Stimulated activated CD8-positive, alpha-beta memory T cell treated with anti-CD3 and anti-CD28 coated beads, Interleukin-15, amount 100 ng/mL, for 48 hours (primary cell): Measurements from ENCODE around the gene SLFN13.
"Not testable (repeated sequence)": the region's sequence is repeated elsewhere in the genome, so short reads cannot be mapped to it uniquely, and the experiment has no call there.

ENCODE experiments used
- DNase-seq, 2 donors: peaks; one replicate each; pipeline ENCODE4 v3.0.0-alpha.2; 2020; ENCODE audit warnings: low read depth in 2 of 2

SLFN13 gene, protein sequence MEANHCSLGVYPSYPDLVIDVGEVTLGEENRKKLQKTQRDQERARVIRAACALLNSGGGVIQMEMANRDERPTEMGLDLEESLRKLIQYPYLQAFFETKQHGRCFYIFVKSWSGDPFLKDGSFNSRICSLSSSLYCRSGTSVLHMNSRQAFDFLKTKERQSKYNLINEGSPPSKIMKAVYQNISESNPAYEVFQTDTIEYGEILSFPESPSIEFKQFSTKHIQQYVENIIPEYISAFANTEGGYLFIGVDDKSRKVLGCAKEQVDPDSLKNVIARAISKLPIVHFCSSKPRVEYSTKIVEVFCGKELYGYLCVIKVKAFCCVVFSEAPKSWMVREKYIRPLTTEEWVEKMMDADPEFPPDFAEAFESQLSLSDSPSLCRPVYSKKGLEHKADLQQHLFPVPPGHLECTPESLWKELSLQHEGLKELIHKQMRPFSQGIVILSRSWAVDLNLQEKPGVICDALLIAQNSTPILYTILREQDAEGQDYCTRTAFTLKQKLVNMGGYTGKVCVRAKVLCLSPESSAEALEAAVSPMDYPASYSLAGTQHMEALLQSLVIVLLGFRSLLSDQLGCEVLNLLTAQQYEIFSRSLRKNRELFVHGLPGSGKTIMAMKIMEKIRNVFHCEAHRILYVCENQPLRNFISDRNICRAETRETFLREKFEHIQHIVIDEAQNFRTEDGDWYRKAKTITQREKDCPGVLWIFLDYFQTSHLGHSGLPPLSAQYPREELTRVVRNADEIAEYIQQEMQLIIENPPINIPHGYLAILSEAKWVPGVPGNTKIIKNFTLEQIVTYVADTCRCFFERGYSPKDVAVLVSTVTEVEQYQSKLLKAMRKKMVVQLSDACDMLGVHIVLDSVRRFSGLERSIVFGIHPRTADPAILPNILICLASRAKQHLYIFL

DNA sequence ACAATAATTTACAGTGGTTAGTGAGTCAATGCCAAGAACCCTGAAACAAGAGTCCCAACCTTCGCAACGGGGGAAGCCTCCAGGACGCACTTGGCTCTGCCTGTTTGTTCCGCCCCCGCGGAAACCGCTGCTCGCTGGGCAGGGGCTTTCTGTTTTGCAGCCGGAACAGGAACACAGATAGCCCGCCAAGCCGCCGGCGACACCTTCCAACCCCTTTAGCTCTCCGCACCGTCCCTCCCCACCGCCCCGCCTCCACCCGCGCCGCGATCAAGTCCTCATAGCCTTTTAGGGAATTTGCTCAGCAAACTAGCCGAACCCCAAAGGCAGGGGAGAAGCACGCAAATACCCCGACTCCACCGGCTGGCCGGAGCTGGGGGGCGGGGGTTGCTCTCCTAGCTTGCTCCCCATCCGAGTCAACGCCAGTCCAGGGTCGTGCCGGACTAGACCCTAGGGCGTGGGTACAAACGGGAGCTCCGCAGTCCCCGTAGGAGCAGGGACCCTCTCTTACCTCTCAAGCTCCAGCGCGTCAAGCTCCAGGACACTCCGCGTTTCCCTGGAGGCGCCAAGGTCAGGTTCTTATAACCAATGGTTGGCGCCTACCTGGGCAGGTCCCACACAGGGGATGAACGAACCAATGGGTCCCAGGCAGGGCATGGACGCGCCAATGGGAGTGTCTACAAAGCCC lies at the start of gene SLFN13:
SLFN13 (minus strand) TSS at position 553 of the 685 bp plus-strand sequence. CDS start 3,086 bp downstream, outside the sequence.
- peak; percentile 93 to 94 for DNase-seq

DNA sequence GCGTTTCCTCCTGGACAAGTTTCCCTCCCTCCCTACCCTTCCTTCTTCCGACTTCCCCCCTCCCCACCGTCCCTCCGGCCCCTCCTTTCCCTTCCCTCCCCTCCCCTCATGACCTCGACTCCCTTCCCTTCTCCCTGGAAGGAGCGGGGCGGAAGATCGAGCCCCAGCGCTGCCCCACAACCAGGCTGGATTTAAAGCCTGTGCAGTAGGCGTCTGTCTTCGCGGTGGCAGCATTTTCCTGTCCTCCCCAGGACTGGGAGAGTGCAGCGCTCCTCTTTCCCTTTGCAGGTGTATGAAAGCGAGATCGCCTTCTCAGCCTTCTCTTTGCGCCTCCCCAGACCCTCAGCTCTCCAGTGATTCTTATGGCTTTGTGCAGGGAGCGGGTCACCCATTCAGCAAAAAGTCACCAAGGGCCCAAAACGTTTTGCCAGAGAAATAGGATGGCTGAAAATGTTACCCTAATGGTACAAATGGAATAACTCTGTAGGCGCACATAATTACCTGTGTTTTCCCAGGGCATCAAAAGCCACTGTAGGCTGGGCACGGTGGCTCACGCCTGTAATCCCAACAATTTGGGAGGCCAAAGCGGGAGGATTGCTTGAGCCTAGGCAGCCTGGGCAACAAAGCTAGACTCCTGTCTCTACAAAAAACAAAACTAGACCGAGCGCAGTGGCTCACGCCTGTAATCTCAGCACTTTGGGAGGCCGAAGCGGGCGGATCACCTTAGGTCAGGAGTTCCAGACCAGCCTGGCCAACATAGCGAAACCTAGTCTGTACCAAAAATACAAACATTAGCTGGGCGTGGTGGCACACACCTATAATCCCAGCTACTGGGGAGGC lies 48.1 kb upstream of the SLFN13 start:
- no peak for DNase-seq

DNA sequence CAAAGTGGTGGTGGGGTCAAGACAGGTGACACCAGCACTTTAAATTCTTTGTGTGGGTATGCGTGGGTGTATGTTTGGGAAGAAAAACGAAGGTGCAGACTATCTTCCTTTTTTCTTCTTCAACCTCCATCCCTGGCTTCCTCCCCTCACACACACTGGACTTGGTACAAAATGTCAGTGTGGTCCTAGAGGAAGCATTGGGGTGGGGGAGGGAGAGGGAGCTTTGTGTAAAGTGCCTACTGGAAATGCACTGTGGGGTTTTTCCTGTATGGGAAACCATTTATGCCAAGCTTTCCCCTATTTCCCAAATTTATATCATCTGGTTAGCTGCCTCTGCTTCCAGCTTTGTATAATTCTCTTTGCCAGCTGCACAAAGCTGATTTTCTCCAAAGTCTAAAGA lies 44.5 kb upstream of the SLFN13 start:
- DNase-seq, result no peak

DNA sequence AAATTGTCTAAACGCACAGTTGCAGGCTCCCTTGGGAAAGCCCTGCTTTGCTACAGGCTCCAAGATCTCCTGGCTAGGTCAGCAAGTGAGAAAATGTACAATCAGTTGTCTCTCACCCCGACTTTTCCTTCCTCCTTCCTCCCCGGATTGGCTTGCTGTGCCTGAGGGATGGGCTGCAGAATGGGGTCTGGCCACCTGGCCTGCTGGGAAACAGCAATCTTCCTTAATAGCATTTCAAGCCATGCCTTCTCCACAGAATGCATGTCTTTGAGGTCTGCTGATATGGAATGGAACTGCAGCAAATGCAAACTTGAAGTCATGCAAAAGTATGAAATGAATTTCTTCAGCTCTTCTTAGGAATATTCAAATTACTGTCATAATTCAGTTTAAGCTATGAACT lies 42.9 kb upstream of the SLFN13 start:
- no peak for DNase-seq

DNA sequence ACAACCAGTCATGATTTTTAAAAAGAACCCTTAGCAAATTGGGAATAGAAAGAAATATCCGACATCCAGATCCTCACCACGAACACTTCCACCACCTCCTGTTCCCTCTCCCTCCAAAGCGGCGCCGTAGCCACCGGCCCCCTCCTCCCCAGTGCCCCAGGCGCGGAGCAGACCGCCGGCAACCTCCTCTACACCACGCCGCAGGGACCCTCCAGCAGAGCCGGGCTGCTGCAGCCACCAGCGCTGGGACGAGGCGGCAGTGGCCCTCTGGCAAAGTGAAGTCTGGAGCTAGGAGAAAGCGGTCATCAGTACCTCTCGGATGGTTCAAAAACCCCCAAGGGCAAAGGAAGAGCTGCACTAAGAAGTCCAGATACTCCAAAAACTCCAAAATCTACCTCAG lies 41.4 kb upstream of the SLFN13 start:
- no peak for DNase-seq

DNA sequence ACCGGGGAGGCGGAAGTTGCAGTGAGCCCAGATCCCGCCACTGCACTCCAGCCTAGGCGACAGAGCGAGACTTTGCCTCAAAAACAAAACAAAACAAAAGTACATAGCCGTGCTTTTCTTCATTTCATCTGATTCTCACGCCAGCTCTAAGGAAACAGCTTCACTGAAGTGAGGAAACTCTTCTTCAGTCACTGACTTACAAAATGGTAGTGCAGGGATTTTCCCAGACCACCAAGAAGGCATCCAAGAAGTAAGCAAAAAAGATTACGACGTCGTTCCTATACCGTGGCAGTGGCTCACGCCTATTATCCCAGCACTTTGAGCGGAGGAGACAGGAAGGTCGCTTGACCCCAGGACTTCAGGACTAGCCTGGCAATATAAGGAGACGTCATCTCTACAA lies 40.4 kb upstream of the SLFN13 start:
- no peak for DNase-seq

DNA sequence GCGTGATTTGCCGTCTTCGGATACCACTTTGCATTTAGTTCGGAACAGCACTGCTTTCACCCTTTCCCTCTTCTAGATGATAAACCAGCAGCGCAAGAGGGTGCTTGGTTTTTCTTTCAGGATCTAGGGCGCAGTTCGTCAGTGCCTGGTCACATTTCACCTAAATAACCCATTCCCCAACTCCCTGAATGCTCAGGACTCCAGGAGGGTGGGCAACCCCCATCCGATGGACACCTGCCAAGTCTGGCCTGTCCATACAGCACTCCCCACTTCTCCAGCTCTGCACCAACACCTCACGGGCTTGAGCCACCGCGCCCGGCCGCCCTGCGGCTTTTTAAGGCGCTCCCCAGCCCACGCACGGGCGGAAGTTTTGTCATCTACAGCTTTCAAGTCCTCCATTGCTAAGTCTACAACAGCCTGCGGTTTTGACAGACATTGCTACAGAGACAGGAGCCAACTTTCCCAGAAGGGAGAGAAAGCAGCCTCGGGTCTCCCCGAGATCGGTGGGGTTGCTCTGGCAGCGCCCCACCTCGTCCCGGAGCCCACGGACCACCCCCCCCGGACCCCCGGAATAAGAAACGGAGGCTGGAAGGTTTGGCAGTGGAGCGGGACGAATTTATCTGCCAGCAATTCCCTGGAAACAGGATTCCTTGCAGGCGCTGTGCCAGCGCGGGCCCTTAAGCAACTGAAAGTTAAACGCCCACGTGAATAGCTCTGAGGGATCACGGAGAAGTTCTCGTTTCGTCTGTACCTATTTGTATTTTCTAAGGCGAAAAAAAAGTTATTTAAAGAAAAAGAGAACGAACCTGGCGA lies 38.6 kb upstream of the SLFN13 start:
- DNase-seq, result peak; percentile 80

DNA sequence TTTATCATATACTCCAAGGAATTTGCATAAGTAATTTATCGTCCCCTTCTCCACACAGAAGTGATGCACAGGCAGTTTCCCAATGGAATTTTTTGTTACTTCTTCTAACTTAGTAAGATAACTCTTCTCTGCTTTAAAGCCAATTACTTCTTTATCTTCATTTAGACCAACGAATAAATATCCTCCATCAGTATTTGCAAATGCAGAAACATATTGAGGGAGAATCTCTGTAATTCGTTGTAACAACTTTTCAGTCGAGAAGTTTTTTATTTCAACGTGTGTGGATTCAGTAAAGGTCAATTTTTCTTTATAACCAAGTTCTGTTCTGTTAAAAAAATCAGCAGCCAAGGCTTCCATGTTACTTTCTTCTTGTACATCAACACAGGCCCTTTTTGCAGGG lies 30.7 kb upstream of the SLFN13 start:
- DNase-seq, result no peak

DNA sequence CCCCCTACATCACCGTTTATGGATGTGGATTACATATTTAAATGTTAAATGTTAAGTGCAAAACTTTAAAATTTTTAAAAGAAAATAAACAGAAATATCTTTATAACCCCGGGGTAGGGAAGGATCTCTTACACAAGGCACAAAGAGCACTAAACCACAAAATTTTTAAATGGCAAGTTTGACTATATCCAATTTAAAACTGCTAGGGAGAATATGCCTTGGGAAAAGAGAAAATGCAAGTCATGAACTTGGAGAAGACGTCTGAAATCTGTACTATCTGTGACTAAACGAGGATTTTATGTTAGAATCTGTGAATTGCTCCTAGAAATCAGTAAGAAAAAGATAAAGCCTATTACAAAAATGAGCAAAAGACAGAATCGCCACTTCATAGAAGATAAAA lies 28.7 kb upstream of the SLFN13 start:
- DNase-seq, result no peak

DNA sequence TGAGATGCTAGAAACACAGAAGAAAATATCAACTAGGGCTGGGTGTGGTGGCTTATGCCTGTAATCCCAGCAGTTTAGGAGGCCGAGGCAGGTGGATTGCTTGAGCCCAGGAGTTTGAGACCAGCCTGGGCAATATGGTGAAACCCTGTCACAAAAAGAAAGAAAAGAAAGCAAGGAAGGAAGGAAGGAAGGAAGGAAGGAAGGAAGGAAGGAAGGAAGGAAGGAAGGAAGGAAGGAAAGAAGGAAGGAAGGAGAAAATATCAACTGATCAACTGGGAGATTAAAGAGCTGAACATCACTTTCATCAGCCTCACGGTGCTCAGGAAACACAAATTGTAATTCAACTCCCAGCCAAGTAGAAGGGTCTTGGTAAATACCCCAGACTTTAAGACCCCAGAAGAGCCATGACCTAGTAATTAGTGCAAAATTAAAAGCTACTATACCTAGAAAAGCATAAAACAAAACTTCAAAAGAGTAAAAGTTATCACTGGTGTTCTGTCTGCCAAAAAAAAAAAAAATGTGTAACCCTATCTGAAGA lies 27.8 kb upstream of the SLFN13 start:
- DNase-seq, result no peak

DNA sequence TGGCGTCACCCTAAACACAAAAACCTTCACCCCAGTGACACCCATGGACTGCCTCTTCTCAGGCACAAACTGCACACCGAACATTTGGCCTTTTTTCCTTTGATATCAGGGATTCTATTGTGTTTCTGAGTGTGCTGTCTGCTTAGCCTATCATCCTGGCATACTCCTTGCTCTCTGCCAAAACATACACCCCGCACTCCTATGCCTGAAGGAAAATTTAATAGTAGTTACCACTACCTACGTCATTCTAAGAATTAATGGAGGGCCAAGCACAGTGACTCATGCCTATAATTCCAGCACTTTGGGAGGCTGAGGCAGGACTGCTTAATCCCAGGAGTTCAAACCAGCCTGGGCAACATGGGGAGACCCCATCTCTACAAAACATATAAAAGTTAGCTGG lies 19.9 kb upstream of the SLFN13 start:
- DNase-seq, result no peak

DNA sequence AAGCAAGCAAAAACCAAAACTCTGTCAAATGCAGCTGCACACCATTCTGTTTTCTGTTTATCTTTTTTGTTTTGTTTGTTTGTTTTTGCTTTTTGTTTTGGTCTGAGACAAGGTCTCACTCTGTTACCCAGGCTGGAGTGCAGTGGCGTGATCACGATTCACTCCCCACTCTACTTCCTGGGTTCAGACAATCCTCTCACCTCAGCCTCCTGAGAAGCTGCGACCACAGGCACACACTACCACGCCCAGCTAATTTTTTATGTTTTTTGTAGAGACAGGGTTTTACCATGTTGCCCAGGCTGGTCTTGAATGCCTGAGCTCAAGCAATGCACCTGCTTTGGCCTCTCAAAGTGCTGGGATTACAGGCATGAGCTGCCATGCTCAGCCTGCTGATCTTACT lies 19.3 kb upstream of the SLFN13 start:
- DNase-seq, result no peak

DNA sequence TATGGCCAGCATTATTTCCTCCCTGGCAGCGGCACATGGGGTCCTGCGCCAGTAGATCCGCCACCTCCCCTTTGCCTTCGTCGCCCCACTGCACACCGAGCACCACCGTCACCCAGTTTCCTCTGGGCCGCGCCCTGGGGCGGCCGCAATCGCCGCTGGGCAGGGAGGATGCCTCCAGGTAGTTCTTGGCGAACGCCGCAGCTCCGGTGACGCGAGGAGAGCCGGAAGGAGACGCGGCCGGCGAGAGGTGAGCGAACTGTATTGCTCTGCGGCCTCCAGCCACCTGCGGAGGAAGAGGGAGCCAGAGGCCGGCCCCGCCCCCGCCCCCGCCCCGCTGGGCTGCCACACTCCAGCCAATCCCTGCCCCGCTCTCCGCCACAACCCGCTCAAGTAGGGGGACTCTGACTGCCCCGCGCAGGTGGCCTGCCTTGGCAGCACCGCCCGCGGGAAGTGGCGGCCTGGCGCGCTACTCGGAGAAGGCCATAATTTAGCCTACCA lies 11.8 kb upstream of the SLFN13 start:
- peak; percentile 44 to 53 for DNase-seq

DNA sequence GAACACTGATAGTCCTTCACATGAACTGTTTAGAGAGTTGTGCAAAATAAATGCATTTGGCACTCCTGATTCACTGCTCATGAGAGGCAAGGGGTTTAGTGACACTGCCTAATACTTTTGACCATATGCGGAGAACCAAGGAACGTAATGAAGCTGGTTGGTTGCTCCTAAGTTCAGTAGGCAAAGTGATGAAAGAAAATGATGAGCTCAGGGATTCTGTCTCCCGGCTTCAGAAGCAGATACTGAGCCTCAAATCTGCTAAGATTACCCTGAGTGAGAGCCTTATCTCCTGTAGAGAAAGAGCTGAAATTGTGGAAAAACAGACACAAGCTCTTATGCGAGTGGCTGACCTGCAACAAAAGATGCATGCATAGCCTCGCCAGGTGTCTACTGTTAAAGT lies 5.5 kb upstream of the SLFN13 start:
- not testable (repeated sequence) for DNase-seq

DNA sequence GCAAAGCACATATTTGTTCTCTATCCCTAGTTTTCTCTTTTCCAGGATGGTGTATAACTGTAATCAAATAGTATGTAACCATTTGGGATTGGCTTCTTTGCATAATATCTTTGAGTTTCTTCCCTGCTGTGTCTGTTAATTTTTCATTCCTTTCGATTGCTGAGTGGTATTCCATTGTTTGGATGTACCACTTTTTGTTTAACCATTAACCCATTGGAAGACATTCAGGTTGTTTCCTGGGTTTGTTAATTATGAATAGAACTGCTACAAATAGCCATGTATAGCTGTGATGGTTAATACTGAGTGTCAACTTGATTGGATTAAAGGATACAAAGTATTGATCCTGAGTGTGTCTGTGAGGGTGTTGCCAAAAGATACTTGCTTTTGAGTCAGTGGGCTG lies 4.6 kb upstream of the SLFN13 start:
- no peak for DNase-seq

DNA sequence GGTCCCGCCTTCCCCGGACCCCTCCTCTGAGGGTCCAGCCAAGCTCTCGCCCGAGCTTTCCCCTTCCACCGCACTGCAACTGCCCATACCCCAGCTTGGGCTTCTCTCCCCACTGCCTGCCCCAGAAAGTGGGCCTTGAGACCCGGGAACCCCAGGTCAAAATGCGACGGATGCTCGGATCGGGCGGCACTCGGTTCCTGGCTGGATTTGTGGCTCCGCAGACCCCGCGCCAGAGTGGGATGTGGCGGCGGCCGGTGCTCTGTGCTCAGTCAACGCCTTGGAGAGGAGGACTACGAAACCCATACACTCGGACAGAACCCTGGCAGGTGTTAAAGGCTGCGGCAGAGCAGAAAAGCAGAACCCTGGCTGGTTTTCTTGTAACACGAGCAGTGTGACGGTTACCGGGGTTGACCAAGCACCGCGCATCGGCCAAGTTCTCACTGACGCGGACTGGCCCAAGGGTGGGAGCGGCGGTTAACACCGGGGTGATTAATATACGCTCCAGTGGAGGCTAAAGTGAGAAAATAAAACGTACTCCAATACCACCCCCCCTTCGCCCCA lies 885 bp upstream of the SLFN13 start:
- DNase-seq, result no peak

DNA sequence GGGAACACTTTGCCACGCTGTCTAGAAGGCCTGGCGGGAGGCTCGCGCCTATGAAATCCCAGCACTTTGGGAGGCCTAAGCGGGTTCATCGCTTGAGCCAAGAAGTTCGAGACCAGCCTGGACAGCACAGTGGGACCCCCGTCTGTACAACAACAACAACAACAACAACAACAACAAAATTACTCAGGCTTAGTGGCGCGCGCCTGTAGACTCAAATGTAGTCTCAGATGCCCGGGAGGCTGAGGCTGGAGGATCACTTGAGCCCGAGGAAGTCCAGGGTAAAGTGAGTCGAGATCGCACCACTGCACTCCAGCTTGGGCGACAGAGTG lies 297 bp upstream of the SLFN13 start:
- DNase-seq, result no peak

DNA sequence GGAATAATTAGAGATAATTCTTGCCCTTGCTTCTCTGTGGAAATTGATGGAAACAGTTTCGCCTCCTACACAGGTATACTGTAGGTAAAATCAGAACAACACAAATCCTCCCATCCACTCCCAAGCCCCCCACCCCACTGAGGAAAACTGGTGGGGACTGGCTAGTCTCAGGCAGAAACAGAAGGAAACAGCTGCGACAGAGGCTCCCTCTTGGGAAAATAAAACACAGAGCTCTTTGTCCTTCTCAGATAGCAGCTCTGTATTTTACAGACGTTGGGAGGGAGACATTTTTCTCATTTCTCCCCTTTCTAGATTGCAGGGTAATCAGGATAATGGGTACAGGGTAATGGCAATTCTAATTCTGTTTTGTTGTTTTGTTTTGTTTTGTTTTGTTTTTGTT lies 1.1 kb downstream of the SLFN13 start:
- no peak for DNase-seq

DNA sequence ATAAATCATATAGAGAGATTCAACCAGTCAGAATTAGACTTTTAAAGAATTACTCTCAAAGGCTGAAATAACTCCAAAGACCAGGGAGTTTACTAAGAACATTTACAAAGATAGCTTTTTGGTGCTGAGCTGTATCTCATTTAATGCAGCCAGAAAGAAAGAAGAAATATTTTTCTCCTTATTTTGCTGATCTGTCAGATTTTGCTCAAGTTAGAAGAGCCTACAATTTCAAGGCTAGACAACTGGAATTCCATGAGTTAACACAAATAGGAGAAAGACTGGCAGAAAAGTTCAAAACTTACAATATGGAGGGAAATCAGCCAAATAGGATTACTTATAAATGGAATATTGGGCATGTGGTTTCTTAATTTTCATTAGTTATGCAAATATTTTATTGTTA lies 10.1 kb downstream of the SLFN13 start:
- no peak for DNase-seq
